NCI-H2081 (cell line): ENCODE measurements around the gene LSP1.
"Not testable (repeated sequence)": the region's sequence is repeated elsewhere in the genome, so short reads cannot be mapped to it uniquely, and the experiment has no call there.

Experiments used
- DNase-seq, 2 experiments: peaks; one replicate each; lab custom pipeline; 2025; lab: John Stamatoyannopoulos, UW

LSP1 gene

DNA sequence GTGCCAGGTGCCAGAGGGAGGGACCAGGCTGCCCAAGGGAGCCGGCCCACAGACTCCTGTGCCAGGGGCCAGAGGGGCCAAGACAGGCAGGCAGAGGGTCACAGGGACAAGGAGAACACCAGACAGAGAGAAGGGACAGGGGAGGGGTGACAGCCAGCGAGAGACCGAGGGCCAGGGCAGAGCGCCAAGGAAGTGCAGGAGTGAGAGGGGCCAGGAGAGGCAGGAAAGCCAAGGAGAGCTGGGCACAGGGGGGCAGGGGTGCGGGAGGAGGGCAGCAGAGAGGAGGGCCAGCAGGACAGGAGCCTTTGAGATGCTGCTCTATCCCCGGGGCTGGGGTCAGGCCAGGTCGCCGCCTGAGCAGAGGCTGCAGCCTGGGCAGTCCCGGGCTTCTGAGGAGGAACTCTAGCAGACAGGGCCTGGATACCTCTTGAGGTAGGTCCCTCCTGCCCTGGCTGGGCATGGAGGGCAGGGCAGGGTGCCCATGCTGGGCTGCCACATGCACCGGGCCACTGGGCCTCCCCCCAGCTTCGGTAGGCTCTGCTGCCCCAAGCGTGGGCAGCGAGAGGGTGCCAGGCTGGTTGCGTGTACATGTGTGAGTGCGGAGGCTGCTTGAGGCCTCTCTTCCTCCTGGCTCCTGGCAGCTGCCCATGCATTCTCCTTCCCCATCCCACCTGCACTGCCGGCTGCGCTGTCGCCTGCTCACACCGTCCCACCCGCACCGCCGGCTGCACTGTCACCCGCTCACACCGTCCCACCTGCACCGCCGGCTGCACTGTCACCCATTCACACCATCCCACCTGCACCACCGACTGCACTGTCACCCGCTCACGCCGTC lies 12.2 kb downstream of the LSP1 start:
- DNase-seq: no peak

DNA sequence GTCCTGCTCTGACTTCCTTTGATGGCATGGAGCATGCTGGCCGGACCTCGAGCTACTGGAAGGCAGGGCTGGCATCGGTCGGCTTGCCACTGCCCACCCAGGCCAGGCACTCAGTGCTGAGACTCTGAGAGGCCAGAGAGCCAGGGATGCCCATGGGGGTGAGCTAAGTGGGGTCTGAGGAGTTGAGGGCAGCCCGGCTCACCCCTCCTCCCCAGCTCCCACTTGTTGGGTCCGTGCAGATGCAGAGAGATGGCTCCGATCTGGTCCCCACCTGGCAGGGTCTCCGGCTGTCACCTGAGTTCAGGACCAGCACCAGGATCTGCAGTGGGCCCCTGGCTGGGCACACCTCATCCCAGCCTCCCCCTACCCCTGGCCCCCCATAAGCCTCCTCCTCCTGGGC lies 13.3 kb downstream of the LSP1 start:
- no peak for DNase-seq

DNA sequence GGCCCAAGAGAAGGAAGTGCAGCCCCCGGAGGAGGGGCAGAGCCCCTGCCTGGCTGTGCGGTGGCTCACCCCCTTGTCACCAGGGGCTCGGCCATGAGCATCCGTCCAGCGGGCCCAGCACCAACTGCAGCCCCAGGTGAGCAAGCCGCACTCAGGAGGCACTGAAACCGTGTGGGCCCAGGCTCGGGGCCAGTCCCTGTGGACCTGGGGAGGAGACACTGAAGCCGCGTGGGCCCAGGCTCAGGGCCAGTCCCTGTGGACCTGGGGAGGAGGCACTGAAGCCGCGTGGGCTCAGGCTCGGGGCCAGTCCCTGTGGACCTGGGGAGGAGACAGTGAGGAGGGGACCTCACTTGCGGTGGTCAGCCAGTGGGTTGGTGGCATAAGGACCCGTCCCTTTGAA lies 13.9 kb downstream of the LSP1 start:
- no peak for DNase-seq

GRCh38 chr11:1867381-1867780 lies 14.5 kb downstream of the LSP1 start:
- DNase-seq: no peak

- no peak for DNase-seq
Observed at GRCh38 chr11:1868056-1868635, 15.3 kb downstream of the LSP1 start.

DNA sequence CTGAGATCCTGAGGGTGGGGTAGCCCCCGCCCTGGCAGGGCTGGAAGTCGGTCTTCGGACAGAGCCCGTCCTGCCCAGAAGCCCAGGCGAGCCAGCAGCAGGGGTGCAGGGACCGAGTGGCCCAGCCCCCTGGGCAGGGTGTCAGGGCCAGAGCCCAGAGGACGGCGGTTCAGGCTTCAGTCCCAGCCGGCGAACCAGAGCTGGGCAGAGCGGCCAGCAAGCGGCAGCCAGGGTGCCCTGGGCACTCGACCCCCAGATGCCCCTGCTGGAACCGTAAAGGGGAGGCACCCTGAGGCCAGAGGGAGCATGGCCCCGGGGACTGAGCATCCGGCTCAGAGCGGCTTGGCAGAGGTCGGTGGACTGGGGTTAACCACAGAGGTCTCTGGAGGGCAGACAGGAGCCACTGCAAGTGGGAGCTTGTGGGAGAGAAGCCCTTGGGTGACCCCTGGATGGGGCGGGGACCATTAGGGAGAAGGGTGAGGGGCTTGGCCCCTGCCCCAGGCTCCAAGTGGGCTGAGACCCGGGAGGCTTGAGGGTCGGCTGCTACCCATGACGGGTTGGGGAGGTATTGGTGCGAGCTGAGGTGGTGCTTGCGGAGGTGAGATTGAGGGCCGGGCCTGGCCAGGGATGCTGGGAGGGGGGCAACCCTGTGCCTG lies 15.9 kb downstream of the LSP1 start:
- DNase-seq: no peak

- DNase-seq: no peak
Observed at GRCh38 chr11:1869427-1870325, 16.8 kb downstream of the LSP1 start.

DNA sequence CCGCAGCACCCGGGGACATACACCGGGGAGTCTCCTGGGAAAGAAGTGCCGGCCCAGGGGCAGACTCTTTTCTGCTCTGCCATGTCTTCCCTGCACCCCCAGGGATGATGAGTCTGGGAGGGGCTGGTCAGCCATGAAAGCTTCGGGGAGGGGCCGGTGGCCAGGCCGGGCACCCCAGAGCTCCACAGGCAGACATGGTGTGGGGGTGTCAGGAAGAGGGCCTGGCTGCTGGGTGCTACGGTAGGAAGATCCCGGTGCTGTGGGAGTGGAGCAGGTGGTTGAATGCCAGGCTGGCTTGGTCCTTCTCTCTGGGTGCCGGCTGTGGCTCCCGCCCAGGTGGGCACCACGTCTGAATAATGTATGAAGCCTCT lies 17.4 kb downstream of the LSP1 start:
- DNase-seq: no peak

- no peak for DNase-seq
Observed at GRCh38 chr11:1870721-1871466, 18.0 kb downstream of the LSP1 start.

DNA sequence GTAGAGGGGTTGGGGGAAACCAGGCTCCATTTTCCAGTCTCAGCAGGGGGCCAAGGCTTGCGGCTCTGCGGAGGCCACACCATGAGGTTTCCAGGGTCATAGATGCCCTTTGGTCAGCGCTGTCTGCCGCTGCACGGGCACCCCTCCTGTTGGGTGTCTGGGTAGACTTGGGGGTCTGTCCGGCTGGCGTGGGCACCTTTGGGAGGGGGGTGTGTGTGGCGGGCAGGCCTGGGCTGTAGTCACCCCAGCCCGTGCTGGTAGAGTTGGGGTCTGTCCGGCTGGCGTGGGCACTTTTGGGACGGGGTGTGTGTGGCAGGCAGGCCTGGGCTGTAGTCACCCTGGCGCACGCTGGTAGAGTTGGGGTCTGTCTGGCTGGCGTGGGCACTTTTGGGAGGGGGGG lies 18.6 kb downstream of the LSP1 start:
- no peak for DNase-seq

GRCh38 chr11:1872267-1872985 lies 19.5 kb downstream of the LSP1 start:
- no peak for DNase-seq

DNA sequence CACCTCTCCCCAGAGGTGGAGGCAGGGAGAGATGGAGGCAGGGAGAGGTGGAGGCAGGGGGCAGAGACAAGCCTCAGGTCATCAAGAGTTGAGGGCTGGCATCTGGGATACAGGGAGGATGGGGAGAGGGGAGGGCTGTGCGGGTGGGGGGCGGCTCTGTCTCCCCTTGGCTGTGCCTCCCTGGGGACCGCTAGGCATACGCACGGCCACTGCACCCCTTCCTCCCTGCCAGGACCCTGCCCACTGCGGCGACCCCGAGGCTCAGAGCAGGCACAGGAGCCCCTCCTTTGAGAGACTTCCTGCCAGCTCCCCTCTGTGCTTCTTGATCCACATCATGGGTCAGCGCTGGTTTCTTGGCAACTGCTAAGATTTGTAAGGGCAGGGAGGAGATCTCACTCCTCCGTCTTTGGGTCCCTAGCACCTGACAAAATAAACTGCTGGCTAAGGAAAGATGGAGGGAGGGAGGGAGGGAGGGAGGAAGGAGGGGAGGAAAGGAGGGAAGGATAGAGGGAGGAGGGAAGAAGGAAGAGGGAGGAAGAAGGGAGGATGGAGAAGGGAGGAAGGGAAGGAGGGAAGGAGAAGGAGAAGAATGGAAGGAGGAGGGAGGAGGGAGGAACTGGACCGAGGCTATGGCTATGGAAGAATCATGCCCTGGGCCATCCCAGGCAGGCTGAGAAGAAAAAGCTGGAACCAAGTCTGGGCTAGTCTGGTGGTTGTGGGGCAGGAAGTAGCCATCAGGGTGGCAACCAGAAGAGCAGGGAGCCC lies 20.3 kb downstream of the LSP1 start:
- no peak for DNase-seq

DNA sequence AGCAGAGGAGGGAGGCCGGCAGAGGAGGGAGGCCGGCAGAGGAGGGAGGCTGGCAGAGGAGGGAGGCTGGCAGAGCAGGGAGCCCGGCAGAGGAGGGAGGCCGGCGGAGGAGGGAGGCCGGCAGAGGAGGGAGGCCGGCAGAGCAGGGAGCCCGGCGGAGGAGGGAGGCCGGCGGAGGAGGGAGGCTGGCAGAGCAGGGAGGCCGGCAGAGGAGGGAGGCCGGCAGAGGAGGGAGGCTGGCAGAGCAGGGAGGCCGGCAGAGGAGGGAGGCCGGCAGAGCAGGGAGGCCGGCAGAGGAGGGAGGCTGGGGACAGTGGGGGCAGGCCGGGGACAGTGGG lies 20.9 kb downstream of the LSP1 start:
- not testable (repeated sequence) for DNase-seq

DNA sequence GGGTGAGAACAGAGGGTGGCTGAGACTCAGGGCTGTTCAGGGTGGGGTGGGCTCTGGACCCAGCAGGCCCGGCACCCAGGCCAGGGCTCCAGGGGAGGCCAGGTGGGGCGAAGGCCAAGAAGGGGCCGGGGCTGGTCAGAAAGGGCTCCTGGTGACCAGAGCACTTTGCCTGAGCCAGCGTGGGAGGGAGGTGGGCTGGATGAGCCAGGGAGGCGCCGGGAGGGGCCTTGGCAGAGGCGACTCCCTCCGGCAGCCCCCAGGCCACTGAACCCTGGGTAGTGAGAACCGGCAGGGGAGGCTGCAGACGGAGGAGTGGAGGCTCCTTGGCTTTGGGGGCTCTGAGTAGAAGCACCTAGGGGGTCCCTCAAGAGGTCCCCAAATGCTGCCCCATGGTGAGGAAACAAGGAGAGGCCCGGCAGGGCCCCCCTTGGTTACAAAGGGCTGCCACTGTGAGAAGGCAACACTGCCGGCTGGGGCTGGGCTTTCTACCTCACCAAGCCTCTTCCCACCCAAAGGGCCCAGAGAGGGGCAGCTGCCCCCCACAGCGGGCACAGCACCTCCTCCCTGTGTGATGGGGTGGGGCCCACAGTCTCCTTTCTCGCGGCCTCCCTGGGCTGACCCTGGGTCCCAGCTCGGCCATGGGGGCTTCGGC lies 21.7 kb downstream of the LSP1 start:
- DNase-seq: not testable (repeated sequence)

DNA sequence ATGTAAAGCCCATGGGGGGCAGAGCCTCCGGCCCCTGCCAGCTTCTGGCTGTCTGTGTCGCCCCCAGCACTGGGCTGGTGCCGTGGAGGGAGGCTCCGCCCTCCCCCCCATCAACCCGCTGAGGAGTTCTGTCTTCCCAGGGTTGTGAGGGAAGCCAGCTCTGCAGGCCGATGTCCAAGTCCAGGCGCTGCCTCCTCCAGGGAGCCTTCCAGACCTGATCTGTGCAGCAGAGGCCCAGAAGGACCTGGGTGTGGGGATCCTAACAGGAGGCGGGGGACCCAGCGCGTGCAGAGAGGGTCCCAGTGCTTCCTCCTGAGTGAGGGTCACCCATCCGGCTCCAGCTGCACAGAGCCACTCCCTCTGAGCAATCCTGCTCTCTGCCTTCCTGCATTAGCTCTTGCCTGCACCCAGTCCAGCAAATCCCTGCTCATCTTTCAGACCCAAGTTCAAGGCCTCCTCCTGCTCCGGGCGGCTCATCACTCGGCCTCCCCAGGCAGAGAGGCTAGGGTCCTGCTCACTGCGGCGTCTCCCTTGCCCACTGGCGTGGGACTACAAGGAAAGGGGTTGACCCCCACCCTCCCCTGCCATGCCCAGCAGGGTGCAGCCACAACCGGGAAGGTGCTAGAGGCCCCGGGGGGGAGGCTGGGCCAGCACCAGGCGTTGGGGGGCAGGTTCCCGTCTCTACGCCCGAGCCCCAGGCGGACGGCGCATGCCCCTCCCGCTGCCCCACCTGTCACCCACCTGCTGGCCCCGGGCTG lies 22.4 kb downstream of the LSP1 start:
- DNase-seq: peak in 1 of 2 experiments; percentile 67

DNA sequence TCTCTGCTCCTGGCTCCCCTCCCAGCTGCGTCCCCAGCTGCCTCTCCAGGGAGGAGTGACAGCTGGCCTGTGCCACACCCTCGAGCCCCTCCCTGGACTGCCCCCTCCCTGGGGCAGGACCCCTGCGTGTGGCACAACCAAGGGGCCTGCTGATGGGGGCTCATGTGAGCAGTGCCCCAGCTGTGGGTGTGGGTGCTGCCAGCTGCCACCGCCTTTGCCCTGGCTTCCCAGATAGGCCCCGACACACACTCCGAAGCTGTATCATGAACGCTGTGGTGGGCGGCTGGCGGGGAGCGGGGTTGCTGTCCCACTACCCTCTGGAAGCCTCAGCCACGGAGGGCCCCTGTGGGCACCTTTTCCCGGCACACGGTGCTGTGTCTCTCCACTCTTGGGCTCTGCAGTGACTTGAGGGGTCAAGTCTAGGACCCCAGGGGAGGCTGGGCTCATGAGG lies 23.0 kb downstream of the LSP1 start:
- DNase-seq: not testable (repeated sequence)

DNA sequence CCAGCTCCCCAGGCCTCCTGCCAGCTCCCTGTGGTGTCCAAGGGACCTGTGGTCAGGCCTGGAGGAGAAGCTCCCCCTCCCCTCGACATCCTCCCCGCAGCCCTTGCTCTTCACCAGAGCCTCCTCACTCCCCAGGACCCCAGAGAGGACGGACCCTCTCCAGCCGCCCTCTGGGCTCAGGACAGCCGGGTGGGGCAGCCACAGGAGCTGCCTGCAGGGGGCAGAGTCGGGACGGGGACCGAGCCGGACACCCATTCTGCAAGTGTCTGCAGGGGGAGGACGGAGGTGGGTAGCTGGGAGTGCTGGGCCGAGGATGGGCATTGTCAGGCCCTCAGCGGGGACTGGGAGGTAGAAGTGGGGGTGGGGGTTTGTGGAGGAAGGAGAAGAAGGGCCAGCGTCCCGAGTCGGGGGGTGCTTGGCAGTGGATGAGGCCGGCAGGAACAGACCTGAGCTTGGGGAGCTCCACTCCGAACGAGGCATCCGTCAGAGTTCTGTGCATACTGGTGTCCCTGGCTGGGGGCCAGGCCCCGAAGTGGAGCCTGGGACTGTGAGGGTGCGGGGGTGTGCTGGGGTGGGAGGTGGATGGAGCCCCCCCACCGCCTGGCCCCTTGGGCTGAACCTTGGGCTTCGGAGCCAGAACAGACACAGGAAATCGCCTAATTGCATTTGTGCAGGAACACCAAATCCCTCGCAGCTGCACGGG lies 23.6 kb downstream of the LSP1 start:
- DNase-seq: peak in 1 of 2 experiments; percentile 42
